WTC11 (cell line): ENCODE results near the gene SURF6.

Experiments
- AR ChIP-seq: fragments of 250-450 bp; sonication (Bioruptor Pico); IDR thresholded peaks from 2 replicates; pipeline ENCODE4 v1.9.0; 2021; ENCODE audit warnings: mild to moderate bottlenecking
- CTCF ChIP-seq: fragments of 200-600 bp; IDR thresholded peaks from 2 replicates; pipeline ENCODE4 v1.8.0; 2022; ENCODE audit warnings: antibody characterized with exemption
- GTF2I ChIP-seq: fragments of 250-450 bp; sonication (Bioruptor Pico); conservative IDR thresholded peaks from 2 replicates; pipeline ENCODE4 v1.4.0; 2021; ENCODE audit warnings: mild to moderate bottlenecking
- JUN ChIP-seq: sonication (generic); formaldehyde crosslinking; IDR thresholded peaks from 2 replicates; pipeline ENCODE4 v1.8.0; 2023; ENCODE audit warnings: mild to moderate bottlenecking, missing genetic modification reagents
- TP53 ChIP-seq: sonication (generic); formaldehyde crosslinking; IDR thresholded peaks from 2 replicates; pipeline ENCODE4 v1.8.1; 2023; ENCODE audit warnings: mild to moderate bottlenecking, missing genetic modification reagents
- ZNF281 ChIP-seq: sonication (generic); formaldehyde crosslinking; IDR thresholded peaks from 2 replicates; pipeline ENCODE4 v1.8.0; 2023; ENCODE audit warnings: mild to moderate bottlenecking, missing genetic modification reagents
- ZNF317 ChIP-seq: sonication (generic); formaldehyde crosslinking; IDR thresholded peaks from 2 replicates; pipeline ENCODE4 v1.8.1; 2023; ENCODE audit warnings: low read depth, mild to moderate bottlenecking, moderate library complexity, missing genetic modification reagents, borderline replicate concordance

- no peak for TF ChIP-seq TP53 (CRISPR knock-in tag)
- TF ChIP-seq ZNF281 (CRISPR knock-in tag), result no peak
- TF ChIP-seq CTCF, result no peak
- no peak for TF ChIP-seq ZNF317 (CRISPR knock-in tag)
- TF ChIP-seq AR (CRISPR knock-in tag), result no peak
- no peak for TF ChIP-seq GTF2I (CRISPR knock-in tag)
- no peak for TF ChIP-seq JUN
These were observed 20.0 kb downstream of the SURF6 start for GRCh38 chr9:133315997-133316396.
